Cardiac fibroblast (primary cell): ENCODE data around the gene ZNF594.
"Not testable (repeated sequence)": the region's sequence is repeated elsewhere in the genome, so short reads cannot be mapped to it uniquely, and the experiment has no call there.

ENCODE experiments used
- DNase-seq, 2 donors: peaks; one replicate each; pipeline versions ENCODE4 v3.0.0 to v3.0.0-alpha.2; 2010; ENCODE audit warnings: low read depth in 2 of 2
- H3K4me3 ChIP-seq, 2 donors: replicated peaks in 1 of 2; 1 replicate in 1 of 2; 2 replicates in 1 of 2; pipeline ENCODE4 v1.5.1; 2011; ENCODE audit warnings: low read depth in 2 of 2, low read length in 2 of 2, mild to moderate bottlenecking in 2 of 2, moderate library complexity in 1 of 2
- CTCF ChIP-seq: IDR thresholded peaks from one replicate; pipeline ENCODE4 v1.5.1; 2011; ENCODE audit warnings: low read depth, mild to moderate bottlenecking, low read length, inconsistent platforms

ZNF594 gene

GRCh38 chr17:5226940-5227878 lies 35.5 kb upstream of the ZNF594 start:
- TF ChIP-seq CTCF, result no peak
- H3K4me3 ChIP-seq, result no peak overlapping the region
- no peak for DNase-seq

- TF ChIP-seq CTCF, result no peak
- H3K4me3 ChIP-seq, result no peak overlapping the region
- DNase-seq, result no peak
Observed at GRCh38 chr17:5225668-5226457, 34.2 kb upstream of the ZNF594 start.

GRCh38 chr17:5221912-5222311 lies 30.2 kb upstream of the ZNF594 start:
- H3K4me3 ChIP-seq, DNase-seq: not testable (repeated sequence)

GRCh38 chr17:5220074-5220473 lies 28.4 kb upstream of the ZNF594 start:
- no peak for TF ChIP-seq CTCF
- H3K4me3 ChIP-seq, result no peak overlapping the region
- DNase-seq, result no peak

- no peak overlapping the region for H3K4me3 ChIP-seq
- TF ChIP-seq CTCF, result no peak
- no peak for DNase-seq
Observed at GRCh38 chr17:5219536-5219935, 27.9 kb upstream of the ZNF594 start.

- DNase-seq, H3K4me3 ChIP-seq: not testable (repeated sequence)
Observed at GRCh38 chr17:5217562-5217961, 25.9 kb upstream of the ZNF594 start.

GRCh38 chr17:5211458-5211857 lies 19.8 kb upstream of the ZNF594 start:
- TF ChIP-seq CTCF, result no peak
- DNase-seq, result no peak
- H3K4me3 ChIP-seq, result no peak overlapping the region
